Measurements from ENCODE around the gene MYL5.

Gene MYL5

DNA sequence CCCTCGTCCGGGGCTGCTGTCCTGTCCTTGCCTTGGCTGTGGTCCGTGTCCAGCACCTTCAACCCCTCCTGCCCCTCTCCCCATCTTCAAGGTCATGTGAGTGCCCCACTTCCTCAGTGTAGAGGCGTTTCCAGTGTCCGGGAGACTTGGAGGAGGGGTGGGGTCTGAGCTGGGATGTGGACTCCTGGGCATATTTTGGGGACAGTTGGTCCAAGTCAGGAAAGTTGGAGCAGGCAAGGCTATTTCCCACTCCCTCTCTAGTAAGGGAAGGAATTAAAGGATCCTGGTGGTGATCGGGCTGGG lies 34.2 kb downstream of the MYL5 start:
- DNase-seq: no peak

DNA sequence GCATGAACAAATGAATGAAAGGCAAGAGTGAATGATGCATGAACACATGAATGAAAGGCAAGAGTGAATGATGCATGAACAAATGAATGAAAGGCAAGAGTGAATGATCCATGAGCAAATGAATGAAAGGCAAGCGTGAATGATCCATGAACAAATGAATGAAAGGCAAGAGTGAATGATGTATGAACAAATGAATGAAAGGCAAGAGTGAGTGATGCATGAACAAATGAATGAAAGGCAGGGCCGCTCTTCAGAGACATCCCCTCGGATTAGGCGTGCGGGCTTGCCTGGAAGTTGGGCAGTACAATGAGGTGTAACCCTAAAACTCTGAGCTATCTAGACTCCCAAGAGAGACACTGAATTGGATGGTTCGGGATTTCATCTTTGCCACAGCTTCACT lies 35.0 kb downstream of the MYL5 start:
- no peak for DNase-seq

DNA sequence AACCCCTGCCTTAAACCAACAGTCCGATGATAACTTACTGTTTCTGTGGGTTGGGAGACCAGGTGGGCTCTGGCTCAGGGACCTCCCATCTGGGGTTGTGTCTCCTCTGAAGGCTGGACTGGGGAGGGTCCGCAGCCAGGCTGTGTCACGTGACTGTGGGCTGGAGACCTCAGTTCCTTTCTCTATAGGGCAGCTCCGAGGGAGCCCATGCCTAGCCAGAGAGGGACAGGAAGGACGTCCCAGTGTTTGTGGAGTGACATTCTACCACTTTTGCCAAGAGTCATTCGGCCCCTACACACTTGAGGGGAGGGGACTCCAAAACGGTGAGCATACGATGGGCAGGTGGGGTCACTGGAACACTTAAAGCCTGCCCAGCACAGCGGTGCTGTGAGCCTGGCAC lies 35.8 kb downstream of the MYL5 start:
- no peak for DNase-seq

DNA sequence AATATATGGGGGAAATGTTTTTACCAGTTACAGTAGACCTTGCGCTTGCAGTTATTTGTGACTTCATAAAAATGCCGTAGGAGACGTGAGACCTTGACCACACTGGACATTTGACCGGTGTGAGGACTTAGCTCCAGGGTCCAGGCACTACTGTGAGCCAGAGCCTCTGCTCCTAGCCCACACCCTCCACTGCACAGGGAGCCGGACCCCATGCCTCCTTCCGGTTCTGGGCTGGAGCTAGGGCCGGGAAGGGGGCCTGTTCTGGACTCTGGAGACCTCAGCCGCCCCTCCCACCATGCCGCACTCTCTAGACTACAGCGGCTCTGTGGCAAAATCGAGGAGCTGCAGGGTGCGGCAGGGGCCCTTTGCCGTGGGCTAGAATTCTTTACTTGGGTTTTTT lies 36.6 kb downstream of the MYL5 start:
- no peak for DNase-seq

DNA sequence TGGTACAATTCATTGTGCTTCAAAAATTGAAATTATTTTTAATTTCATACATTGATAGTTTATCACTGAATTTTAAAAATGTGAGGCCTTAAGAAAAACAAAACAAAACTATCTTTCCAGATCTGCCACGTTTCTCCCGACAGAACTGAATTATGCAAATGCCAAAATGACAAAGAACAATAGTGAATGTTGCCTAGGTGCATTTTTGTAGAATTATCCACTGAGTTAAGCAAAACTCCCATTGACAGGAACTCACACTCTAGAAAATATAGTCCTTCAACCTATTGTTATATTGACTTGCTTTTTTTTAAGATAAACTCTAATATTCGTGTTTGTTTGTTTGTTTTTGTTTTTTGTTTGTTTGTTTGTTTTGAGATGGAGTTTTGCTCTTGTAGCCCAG lies 37.8 kb downstream of the MYL5 start:
- DNase-seq: no peak

DNA sequence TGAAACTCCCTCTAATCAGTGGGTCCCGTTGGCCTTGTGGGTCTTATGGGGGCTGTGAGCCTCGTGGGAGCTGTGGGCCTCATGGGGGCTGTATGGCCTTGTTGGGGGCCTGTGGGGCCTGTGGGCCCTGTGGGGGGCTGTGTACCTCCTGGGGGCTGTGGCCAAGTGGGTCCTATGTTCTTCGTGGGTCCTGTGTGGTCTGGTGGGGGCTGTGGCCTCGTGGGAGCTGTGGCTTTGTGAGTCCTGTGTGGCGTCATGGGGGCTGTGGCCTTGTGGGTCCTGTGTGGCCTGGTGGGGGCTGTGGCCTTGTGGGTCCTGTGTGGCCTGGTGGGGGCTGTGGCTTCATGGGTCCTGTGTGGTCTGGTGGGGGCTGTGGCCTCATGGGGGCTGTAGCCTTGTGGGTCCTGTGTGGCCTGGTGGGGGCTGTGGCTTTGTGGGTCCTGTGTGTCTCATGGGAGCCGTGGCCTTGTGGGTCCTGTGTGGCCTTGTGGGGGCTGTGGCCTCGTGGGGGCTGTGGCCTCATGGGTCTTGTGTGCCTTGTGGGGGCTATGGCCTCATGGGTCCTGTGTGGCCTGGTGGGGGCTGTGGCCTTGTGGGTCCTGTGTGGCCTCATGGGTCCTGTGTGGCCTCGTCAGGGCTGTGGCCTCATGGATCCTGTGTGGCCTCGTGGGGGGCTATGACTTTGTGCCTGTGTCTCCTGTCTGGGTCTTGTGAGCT lies 38.7 kb downstream of the MYL5 start:
- no peak for DNase-seq

DNA sequence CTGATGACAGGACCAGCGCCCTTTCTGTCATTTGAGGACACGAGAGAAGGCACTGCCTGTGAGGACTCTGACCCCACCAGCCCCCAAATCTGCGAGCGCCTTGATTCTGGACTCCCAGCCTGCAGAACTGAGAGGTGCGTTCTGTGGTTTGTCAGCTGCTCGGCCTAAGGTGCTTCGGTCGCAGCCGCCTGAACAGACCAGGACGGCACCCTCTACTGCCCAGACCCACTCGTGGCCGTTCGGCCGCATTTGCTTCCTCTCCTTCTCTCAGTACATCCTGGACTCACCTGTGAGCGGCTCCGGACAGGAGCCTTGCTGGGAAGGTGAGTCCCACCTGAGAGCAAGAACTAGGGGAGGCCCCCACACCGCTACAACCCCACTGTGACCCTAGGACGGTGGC lies 39.7 kb downstream of the MYL5 start:
- no peak for DNase-seq

DNA sequence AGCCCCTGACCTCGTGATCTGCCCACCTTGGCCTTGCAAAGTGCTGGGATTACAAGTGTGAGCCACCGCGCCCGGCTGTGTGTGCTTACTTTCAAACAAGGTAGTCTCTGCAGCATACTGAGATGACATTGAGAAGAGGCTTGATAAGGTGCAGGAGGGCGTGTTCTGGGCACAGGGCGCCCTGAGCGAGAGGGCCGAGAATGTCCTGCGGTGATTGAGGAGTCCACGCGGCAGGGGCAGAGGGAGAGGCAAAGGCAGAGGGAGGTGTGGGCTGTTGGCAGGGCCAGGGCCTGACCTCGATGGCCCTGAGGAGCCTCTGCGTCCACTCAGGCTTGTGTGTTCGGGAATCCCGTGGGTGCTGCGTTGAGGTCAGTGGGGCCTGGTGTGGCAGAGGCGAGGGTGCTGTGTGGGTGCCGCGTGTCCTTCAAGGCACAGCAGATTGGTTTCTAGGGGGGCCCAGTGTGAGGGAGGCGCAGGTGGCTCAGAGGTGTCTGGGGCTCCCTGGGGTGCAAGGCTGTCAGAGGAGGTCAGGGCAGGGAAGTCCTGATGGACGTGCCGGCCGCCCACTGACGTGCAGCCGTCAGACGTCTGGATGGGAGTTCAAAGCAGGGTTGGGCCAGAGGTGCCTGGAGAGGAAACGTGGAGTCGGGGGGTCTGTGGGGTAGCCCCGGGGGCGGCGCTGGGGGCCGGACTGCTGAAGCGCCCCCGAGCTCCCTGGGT lies 43.4 kb downstream of the MYL5 start:
- DNase-seq: no peak

DNA sequence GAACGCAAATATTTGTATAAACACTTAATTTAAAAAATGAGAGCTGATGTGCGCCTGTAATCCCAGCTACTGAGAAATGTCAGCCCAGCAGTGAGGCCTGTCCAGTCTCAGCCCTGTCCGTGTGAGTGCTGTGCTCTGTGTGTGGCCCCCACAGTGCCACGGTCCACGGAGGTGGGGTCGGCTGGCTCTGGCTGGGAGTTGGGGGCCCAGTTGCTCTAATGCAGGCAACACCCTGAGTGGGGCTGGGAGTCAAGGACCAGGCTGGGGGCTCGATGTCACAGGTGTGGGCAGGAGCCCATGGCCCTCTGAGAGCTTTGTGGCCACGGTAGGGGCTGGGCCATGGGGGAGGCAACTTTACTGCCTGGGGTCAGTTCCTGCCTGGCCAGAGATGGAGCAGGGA lies 44.1 kb downstream of the MYL5 start:
- DNase-seq: no peak

DNA sequence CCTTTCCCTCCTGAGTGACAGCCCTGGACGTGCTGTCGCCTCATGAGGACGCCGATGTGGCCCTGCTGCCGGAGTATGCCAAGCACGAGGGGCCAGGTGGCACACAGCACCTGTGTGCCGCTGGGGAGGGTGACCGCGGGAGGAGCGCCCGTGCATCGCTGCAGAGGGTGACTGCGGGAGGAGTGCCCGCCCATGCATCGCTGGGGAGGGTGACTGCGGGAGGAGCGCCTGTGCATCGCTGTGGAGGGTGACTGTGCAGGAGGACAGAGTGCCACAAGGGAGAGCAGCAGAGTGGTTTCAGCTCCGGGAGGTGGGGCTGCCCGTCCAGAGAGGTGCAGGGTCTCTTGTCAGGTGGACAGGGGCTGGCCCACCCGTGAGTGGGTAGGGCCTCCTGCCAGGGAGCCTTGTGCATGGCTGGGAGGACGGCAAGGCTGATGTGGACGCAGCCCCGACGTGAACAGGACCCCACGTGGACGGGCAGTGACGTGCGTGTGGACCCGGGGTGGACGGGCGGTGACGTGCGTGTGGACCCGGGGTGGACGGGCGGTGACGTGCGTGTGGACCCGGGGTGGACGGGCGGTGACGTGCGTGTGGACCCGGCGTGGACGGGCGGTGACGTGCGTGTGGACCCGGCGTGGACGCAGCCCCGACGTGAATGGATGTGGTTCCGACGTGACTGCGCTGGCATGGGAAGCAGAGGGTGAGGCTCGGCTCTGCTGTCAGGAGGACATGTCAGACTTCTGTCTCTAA lies 45.9 kb downstream of the MYL5 start:
- DNase-seq: no peak

DNA sequence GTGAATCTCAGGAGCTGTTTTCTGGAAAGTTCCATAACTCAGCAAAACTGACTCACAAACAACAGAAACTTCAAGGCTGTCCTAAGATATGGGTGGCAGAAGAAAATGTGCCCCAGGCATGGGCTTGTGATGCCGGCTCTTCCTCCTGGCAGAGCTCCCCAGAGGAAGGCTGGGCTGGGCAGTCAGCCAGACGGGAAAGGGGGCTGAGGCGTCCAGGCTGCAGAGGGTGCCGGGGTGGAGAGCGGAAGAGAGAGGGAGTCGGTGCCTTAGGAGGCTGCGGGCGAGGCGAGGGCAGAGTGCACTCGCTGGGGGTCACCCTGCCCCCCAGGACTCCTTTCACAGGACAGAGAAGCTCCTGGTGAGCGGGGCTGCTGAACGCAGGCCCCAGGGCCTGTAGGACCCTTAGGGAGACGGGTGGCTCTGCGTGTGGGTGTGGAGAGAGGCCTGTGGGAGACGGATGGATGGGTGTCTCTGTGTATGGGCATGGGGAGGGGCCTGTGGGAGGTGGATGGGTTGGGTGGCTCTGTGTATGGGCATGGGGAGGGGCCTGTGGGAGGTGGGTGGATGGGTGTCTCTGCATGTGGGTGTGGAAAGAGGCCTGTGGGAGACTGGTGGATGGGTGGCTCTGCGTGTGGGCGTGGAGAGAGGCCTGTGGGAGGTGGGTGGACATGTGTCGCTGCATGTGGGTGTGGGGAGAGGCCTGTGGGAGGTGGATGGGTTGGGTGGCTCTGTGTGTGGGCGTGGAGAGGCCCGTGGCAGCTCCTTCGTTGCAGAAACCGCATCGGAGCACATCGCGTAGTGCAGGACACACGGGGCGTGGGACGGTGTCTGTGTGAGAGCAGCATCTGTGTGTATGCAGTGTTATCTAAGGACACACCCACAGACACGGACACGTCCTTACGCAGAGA lies 47.2 kb downstream of the MYL5 start:
- no peak for DNase-seq

DNA sequence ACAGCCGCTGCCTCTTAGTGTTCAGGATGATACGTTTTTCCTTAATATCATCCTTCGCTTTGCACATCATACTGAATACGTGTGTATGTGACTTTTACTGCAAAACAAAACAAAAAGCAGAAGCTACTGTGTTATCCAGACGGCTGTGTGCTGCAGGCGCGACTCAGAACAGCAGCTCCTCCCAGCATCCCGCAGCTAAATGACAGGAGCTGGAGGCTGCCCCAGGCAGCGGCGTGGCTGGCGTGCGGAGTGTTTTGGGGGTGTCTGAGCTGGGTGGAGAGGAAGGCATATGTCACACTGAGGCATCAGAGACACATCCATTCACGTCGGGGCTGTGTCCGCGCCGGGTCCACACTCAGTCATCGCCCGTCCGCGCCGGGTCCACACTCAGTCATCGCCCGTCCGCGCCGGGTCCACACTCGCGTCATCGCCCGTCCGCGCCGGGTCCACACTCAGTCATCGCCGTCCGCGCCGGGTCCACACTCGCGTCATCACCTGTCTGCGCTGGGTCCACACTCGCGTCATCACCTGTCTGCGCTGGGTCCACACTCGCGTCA lies 47.9 kb downstream of the MYL5 start:
- no peak for DNase-seq

DNA sequence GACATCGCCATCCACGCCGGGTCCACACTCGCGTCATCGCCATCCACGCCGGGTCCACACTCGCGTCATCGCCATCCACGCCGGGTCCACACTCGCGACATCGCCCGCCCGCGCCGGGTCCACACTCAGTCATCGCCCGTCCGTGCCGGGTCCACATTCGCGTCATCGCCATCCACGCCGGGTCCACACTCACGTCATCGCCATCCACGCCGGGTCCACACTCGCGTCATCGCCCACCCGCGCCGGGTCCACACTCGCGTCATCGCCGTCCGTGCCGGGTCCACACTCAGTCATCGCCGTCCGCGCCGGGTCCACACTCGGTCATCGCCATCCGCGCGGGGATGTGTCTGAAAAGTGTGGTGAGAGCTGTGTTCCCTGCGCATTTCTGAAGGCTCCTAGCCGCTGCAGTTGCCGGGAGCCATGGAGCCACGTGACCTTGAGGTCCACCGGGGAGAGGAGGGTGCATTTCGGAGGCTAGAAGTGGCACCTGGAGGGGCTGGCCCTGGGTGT lies 48.6 kb downstream of the MYL5 start:
- no peak for DNase-seq

DNA sequence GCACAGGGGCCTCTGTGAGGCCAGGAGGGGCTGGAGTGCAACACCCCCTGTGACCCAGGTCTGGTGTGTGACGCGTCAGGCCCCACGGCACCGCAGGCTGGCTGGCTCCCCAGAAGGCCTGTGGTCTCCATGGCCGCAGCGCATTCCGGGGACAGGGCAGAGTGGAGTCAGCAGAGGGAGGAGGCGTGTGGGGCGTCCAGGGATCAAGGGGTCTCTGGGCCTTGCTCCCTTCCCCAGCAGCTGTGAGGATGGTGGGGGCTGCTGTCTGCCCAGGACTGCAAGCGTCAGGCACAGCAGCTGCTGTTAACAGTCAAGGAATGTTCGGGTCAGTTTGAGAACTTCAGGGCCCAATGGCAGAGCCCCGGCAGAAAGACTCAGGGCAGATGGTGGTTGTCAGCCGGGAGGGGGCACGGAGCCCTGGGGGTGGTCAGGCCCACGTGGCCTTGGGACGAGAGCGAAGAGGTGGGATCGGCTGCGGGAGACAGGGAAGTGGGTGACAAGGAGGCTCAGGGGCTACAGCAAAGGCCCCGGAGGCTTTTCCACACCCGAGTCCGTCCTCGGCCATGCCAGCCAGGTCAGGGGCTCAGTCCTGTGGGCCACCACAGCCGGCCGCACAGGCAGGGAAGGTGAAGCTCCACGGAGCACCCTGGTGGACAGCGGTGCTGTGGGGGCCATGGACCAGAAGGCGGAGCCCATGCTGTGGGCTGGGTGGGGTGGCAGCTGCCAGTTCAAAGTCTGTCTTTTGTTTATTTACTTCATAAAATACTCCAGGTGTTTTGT lies 49.6 kb downstream of the MYL5 start:
- no peak for DNase-seq

DNA sequence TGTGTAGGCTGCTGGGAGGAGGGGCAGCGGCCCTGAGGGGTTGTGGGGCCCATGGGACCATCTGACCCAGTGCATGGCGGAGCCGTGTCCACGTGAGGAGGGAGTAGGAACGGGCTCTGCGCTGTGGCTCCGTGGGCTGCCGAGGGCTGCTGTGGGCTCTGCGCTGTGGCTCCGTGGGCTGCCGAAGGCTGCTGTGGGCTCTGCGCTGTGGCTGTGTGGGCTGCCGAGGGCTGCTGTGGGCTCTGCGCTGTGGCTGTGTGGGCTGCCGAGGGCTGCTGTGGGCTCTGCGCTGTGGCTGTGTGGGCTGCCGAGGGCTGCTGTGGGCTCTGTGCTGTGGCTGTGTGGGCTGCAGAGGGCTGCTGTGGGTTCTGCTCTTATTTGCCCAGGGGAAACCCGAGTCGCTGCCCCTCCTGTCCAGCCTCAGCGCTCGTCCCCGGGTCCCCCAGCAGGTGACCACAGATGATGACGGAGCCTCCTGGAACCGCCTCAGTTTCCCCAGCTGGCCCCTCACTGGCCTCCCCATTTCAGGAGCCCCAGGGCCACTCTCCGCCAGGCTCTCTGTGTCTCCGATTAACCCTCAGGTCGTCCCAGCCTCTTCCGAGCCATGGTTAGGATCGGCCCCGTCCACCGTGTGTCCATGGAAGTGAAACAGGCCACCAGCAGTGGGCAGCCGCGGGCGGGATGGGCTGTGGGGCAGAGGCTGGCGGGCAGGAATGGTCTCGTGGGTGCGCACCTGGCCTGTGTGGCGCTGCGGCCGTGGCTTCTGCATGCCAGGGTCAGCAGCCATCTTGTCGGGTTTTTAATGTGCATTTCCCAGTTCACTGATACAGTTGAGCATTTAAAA lies 51.3 kb downstream of the MYL5 start:
- DNase-seq: no peak

DNA sequence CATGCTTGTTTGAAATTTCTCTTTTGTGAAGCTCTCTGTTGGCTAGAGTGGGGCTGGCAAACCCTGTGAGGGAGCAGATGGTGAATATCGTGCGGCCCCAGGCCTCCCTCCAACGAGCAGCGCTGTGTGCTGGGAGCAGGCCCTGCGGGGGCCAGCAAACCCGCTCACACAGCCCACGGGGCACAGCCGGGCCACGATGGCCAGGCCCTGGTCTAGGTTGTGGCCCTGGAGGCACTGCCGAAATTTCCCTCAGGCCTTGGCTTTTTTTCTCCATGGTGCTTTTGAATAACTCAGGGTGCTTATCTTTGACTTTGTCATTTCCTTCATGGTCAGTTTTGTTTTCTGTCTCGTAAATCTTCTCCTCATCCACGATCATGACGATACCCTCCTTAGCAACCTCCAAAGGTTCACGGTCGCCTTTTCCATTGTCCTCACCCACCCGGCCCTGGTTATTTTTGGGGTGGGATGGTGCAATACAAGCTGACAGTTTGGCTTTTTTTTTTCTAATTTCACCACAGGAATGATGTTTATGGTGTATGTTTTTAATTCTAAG lies 52.0 kb downstream of the MYL5 start:
- DNase-seq: no peak

DNA sequence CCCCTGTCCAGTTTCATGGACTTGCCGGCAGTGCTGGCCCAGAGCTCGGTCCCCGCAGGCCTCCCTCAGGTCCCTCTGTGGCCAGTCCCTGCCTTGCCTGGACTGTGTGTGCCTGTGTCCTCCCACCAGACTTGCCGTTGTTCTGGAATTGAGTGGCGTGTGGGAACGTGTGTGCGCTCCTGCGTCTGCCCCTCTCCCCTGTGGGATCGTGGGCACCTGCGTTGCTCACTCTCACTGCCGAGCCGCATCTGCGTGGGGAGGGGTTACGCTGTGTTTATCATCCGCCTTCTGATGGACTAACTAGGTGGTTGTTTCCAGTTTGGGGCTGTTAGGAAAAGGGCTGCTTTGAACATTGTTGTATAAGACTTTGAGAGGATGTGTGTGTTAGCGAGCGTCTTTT lies 52.5 kb downstream of the MYL5 start:
- DNase-seq: no peak

DNA sequence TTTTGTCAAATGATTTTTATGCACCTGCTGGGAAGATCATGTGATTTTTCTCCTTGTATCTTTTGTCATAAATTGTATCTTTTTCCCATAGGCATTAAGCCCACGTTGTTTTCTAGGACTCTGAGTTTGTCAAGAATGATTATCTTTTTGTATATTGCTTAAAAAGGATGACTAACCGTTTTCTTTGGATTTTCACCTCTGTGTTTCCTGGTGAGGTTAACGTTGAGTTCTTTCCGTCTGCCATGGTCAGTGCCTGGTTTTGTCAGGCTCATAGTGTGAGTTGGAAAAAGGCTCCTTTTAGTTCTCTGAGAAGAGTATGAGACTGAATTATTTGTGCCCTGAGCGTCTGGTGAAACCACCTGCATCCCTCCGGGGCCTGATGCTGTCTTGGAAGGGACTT lies 53.2 kb downstream of the MYL5 start:
- DNase-seq: no peak

DNA sequence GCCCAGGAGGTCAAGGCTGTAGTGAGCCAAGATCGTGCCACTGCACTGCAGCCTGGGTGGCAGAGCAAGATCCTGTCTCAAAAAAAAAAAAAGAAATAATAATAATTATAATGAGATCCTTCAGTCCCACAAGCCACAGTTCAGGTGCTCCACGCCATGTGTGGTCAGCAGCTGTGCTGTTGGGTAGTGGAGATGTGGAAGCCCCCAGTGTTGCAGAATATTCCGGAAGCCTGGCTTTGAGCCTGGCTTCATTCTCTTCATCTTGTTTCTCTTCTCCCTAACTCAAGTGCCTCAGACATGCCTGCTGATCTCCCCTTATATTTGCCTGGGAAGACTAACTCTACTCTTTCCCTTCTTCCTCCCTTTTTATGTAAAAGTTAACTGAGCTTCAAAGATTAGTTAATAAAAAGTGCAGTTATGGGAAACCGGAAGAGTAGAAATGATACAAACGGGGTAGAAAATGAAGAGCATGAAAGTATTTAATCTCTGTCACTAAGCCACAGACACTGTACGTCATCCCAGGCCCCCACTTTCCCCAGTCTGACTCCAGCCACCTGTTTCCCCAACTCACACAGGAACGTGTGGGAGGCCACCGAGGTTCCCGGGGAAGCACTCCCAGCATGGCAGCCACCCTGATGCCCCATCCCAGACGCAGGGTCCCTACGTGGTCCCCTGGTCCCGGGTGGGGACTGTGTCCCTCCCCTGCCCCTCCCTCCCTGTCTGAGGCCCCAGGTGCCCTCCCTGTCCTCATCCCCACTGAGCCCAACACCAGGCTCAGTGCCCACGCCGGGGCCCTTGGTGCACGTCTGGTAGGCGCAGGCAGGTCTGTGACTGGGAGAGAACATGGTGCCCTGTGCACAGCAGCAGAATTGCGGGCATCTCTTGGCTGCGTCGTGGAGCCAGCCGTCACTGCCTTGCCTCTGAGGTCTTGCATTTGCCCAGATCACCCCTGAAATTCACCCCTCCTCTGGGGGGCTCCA lies 55.3 kb downstream of the MYL5 start:
- DNase-seq: no peak

Measured in activated T-cell treated with anti-CD3 and anti-CD28 coated beads, Interleukin-2, amount 50 U/mL, for 48 hours (primary cell).